RWPE1 (cell line): Measurements from ENCODE around the gene FLNA.
A peak's percentile ranks its signal among the peaks of the same experiment; 100 is the strongest.
"Not testable (repeated sequence)": the region's sequence is repeated elsewhere in the genome, so short reads cannot be mapped to it uniquely, and the experiment has no call there.

ENCODE experiments used
- CTCF ChIA-PET: fragments of 350-600 bp; sonication (Branson Sonifier 250); formaldehyde crosslinking; extraction: SDS; loops from one replicate; lab custom pipeline; 2021; lab: Yijun Ruan, JAX
- POLR2A ChIA-PET: fragments of 400-600 bp; formaldehyde crosslinking; extraction: SDS; loops from one replicate; lab custom pipeline; 2020; ENCODE audit warnings: antibody characterized with exemption; ENCODE audit not compliant: low non-redundant PET; lab: Yijun Ruan, JAX
- DNase-seq: peaks from one replicate; pipeline ENCODE4 v3.0.0; 2012; ENCODE audit warnings: low spot score
- H3K27ac ChIP-seq: fragments of 450-650 bp; 2 replicates; pipeline ENCODE4 v1.5.1; 2017
- TF ChIP-seq, protein P1 (sequence below): fragments of 450-650 bp; conservative IDR thresholded peaks from 2 replicates; pipeline ENCODE4 v1.5.1; 2017; ENCODE audit warnings: low read depth, mild to moderate bottlenecking

FLNA gene

DNA sequence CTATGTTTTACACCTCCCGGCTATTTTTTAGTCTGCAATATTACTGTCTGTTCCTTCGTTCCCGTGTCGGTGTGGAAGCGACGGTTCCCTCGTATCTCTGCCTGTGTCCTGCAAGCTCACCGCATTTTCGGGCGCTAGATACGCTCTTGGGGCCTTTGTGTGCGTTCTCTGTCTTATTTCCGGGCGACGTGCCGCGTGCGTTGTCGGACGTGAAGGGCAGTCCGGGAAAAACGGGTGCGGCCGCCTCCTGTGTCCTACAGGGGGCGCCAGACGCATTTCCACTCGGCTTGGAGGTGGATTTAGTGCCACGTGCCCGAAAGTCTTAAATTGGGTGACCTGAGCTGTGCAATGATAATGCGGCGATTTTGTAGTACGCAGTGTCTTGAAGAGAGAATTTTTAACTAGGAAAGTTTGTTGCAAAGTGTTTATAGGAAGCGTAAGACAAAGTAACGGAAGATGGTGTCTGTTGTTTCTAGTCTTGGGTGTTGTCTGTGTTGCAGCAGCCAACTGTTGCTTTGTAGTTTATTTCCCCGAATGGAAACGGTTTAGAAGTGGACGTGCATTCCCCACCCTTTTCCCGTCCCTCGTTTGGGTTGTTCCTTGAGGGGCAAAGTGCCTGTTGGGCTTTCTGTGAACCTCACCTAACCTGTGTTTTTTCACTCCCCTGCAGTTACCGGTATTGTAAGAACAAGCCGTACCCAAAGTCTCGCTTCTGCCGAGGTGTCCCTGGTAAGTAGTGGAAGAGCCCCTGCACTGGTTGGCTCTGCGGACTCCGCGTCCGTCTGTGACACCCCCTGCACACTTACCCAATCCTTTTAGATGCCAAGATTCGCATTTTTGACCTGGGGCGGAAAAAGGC, 24.5 kb upstream of the FLNA start:
- ChIA-PET POLR2A (interaction anchor here (0.6 to 1.3 kb wide), 3 partner anchors 11 to 340 kb away, joined by 3 to 5 read pairs (median 4); no protein-coding TSS in a partner anchor), CTCF (no interaction called here)
- no peak for DNase-seq
- peak overlapping the region; percentile 95 for H3K27ac ChIP-seq
- TF ChIP-seq, protein P1, sequence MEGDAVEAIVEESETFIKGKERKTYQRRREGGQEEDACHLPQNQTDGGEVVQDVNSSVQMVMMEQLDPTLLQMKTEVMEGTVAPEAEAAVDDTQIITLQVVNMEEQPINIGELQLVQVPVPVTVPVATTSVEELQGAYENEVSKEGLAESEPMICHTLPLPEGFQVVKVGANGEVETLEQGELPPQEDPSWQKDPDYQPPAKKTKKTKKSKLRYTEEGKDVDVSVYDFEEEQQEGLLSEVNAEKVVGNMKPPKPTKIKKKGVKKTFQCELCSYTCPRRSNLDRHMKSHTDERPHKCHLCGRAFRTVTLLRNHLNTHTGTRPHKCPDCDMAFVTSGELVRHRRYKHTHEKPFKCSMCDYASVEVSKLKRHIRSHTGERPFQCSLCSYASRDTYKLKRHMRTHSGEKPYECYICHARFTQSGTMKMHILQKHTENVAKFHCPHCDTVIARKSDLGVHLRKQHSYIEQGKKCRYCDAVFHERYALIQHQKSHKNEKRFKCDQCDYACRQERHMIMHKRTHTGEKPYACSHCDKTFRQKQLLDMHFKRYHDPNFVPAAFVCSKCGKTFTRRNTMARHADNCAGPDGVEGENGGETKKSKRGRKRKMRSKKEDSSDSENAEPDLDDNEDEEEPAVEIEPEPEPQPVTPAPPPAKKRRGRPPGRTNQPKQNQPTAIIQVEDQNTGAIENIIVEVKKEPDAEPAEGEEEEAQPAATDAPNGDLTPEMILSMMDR = peak; percentile 81

DNA sequence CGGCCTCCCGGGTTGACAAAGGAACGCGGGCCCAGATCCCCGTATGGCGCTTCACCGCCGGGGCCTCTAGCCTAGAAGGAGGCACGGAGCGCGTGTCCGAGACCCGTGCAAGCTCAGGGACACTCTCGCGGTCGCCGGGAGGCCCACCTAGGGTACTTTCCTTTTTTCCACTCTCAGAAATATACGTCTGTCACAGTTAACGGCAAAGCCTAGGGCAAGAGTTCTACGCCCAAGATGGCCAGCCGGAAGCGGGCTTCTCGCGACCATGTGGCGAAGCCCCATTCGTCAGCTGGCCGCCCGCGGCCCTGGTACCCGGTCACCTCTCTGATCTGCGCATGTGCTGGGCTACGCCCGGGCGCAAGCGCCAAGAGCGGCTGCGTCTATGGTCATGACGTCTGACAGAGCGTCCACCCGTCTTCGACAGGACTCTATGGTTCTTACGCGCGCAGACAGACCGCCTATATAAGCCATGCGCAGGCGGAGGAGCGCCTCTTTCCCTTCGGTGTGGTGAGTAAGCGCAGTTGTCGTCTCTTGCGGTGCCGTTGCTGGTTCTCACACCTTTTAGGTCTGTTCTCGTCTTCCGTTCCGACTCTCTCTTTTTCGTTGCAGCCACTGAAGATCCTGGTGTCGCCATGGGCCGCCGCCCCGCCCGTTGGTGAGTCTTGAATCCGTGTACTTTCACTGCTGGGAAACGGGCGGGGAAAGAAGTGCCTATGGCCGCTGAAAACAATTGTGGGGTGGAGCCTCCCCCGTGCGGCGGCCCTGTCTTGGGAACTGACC, 23.6 kb upstream of the FLNA start, which contains the start of gene RPL10:
Gene RPL10 (plus strand): TSS at position 490 of the 780 bp plus-strand sequence. CDS start 143 bp downstream, at position 633.
- CTCF ChIA-PET = no interaction called here
- peak within 1 kb of the TSS; percentile 95 for H3K27ac ChIP-seq
- POLR2A ChIA-PET = interaction anchor here (1.1 kb wide), 1 partner anchor 33 kb away, joined by 4 read pairs; no protein-coding TSS in a partner anchor
- TF ChIP-seq, protein P1 = no peak
- peak; percentile 96 for DNase-seq

DNA sequence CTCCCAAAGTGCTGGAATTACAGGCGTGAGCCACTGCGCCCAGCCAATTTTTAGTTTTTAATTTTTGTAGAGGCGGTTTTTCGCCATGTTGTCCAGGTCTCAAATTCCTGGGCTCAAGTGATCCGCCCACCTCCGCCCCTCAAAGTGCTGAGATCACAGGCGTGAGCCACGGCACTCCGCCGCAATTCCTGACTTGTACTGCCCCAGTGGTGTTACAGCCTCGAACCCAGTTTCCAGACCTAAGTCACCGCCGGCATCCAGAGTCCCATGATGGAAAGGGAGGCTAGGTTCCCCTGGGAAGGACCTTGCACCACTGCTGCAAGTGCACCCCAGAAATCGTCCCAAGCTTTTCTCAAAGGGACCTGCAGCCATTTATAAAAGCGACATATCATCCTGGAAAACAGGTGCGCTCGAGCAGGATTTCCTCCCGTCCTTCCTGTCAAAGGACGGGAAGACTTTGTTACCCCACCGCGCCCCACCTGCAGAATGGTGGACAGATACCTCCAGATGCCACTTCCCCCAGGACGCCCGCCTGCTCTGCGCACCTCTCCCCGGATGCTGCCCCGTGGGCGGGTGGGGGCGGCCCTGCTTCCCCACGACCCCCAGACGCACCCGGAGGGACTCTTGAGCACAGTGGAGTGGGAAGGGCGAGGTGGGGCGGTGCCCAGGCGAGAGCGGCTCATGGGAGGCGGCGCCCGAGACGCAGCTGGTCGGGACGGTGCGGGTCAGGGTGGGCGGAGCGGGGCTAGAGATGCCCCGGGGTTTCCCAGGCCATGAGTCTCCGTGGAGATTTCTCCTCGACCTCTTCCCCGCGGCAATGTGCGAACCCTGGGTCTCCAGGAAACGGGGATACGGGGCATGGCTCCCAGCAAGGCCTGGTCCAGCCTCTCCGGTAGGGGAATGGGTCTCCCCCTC, 22.8 kb upstream of the FLNA start:
- POLR2A ChIA-PET = interaction anchor here (1.1 to 1.2 kb wide), 2 partner anchors 34 to 45 kb away, joined by 3 to 4 read pairs; no protein-coding TSS in a partner anchor
- TF ChIP-seq, protein P1 = no peak
- no peak for DNase-seq
- CTCF ChIA-PET = interaction anchor here (1.2 kb wide), 1 partner anchor 23 kb away, joined by 5 read pairs; the partner anchor contains the start of gene FLNA
- H3K27ac ChIP-seq = peak overlapping the region; percentile 95

DNA sequence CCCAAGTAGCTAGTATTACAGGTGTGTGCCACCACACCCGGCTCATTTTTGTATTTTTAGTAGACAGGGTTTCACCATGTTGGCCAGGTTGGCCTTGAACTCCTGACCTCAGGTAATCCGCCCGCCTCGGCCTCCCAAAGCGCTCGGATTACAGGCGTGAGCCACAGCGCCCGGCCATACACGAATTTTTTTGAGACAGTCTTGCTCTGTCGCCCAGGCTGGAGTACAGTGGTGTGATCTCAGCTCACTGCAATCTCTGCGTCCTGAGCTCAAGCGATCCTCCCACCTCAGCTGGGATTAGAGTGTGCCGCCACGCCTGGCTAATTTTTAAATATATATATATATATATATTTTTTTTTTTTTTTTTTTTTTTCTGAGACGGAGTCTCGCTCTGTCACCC, 21.9 kb upstream of the FLNA start:
- POLR2A ChIA-PET = interaction anchor here (1.2 kb wide), 1 partner anchor 46 kb away, joined by 3 read pairs; no protein-coding TSS in a partner anchor
- not testable (repeated sequence) for DNase-seq
- CTCF ChIA-PET = interaction anchor here (1.2 kb wide), 1 partner anchor 22 kb away, joined by 5 read pairs; the partner anchor contains the start of gene FLNA

DNA sequence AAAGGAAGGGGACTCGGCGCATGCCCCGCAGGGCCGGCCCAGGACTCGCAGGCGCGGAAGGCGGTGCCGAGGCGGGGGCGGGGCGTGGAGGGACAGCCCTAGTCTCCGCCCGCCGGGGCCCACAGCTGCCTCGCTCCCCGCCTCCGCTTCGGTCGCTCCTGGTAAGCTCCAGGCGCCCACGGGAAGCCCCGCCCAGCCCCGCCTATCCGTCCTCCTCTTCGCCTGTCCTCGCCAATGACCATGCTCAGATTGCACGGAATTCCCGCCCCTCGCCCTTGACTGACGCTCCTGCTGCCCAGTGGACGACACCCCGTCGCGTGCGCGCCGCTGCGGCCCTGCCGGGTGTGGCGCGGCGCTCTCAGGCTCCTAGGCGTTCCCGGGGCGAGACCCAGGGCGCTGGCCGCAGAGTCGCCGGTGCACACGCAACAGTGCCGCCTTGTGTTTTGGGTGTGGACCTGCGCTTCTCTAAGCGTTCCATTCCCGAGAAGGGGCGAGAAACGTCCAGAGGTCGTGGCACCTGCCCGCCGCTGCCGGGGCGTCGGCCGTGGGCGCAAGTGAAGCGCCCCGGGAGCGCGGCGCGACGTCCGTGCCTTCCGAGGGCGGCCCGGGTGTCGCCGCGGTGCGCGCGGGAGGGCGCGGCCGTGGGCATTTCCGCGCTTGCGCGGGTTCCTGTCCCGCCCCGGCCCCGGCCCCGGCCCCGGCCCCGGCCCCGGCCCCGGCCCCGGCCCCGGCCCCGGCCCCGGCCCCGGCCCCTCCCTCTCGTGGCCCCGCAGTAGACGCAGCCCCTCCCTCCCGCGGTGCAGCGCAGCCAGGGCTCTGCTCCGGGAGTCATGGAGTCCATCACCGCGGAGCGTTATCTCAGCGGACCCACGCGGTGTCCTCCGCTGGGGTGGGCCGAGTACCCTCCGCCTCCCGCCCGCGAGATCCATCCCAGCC, 15.6 kb upstream of the FLNA start:
- CTCF ChIA-PET, POLR2A ChIA-PET, DNase-seq: not testable (repeated sequence)
- peak overlapping the region; percentile 67 for H3K27ac ChIP-seq

More for the DNA sequence above, 21.9 kb upstream of the FLNA start:
- peak overlapping the region; percentile 95 for H3K27ac ChIP-seq

DNA sequence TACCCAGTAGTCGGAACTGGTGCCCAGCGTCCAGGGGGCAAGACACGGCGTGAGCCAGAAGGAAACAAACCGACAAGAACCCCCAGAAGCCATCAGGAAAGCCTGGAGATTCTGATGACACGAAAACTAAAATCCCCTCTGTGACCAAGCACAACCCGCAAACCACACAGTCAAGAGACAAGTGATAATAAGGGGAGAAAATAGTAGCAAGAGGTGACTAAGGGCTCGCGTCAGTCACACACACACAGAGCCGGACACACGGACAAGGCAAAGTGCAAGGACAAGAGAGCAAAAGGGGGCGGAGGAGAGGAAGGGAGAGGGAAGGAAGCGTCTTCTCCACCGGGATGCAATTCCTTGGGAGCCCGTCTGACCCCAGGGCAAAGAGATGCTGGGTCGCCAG, 14.2 kb upstream of the FLNA start:
- DNase-seq, CTCF ChIA-PET, POLR2A ChIA-PET, H3K27ac ChIP-seq: not testable (repeated sequence)

DNA sequence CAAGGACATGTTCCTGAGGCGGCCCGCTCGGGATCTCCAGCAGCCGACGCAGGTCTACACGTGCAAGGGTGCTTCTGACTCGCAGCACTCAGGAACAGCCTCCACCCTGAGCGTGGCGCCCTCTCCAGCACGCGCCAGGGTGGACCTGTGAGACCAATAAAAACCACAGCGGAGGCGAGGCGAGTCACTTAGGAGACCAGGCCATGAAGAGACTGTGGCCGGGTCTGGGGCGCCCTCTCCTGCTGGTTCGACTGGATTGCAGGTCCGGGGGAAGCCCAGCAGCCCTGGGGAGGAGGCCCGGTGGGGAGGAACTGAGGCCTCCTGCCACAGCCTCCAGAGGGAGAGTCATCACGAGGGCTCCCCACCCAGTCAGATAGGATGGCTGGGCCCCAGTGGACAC, 13.7 kb upstream of the FLNA start:
- DNase-seq, H3K27ac ChIP-seq, POLR2A ChIA-PET, CTCF ChIA-PET: not testable (repeated sequence)
